IMR-90 (cell line): Measurements from ENCODE around the gene CERT1. TPM values are rescaled to one million over a fixed set of nuclear protein-coding genes. Genes with fewer than 3 reads are reported as not detected.

ENCODE experiments used
- ATAC-seq: fragments of 200-7000 bp; cut with Tn5 transposase; 2 replicates; pipeline ENCODE4 v1.9.1; 2020; ENCODE audit warnings: low read depth, mild to moderate bottlenecking, moderate library complexity
- BruUV-seq: library from RNA; stranded (reverse); fragments of 400-500 nt; replicated peaks from 2 replicates; lab custom pipeline; 2021; lab: Mats Ljungman, UMichigan
- CTCF ChIA-PET: fragments of 300-600 bp; formaldehyde crosslinking; extraction: SDS; loops from one replicate; lab custom pipeline; 2021; ENCODE audit warnings: antibody characterized with exemption; lab: Yijun Ruan, JAX
- POLR2A ChIA-PET: fragments of 300-600 bp; sonication (Branson Sonifier 250); formaldehyde crosslinking; loops from one replicate; lab custom pipeline; 2022; ENCODE audit warnings: antibody characterized with exemption; ENCODE audit not compliant: unreplicated experiment; lab: Charles Lee
- DNase-seq: peaks from one replicate; pipeline ENCODE4 v3.0.0; 2013
- H2AFZ ChIP-seq: replicated peaks from 2 replicates; pipeline ENCODE3; 2013; ENCODE audit warnings: low read length, mild to moderate bottlenecking; ENCODE audit not compliant: poor library complexity
- H2AK5ac ChIP-seq: 2 replicates; pipeline ENCODE4 v1.6.1; 2013; ENCODE audit warnings: low read depth, low read length, inconsistent platforms
- H2AK9ac ChIP-seq: replicated peaks from 2 replicates; pipeline ENCODE3; 2013; ENCODE audit warnings: mild to moderate bottlenecking, low read depth, low read length, moderate library complexity; ENCODE audit not compliant: poor library complexity
- H2BK120ac ChIP-seq: 2 replicates; pipeline ENCODE4 v1.6.1; 2013; ENCODE audit warnings: low read depth, low read length, inconsistent platforms
- H2BK15ac ChIP-seq: 3 replicates; pipeline ENCODE4 v1.6.1; 2013; ENCODE audit warnings: low read depth, low read length, inconsistent platforms
- H2BK20ac ChIP-seq: 2 replicates; pipeline ENCODE4 v1.6.1; 2013; ENCODE audit warnings: low read depth, mild to moderate bottlenecking, inconsistent platforms, low read length, moderate library complexity
- H2BK5ac ChIP-seq: 2 replicates; pipeline ENCODE4 v1.6.1; 2013; ENCODE audit warnings: mild to moderate bottlenecking, low read depth, low read length, inconsistent platforms; ENCODE audit not compliant: poor library complexity, severe bottlenecking
- H3K14ac ChIP-seq: replicated peaks from 2 replicates; pipeline ENCODE4 v1.6.1; 2013; ENCODE audit warnings: low read depth, low read length, inconsistent platforms
- H3K18ac ChIP-seq: 2 replicates; pipeline ENCODE4 v1.6.1; 2013; ENCODE audit warnings: low read depth, low read length, control low read depth
- H3K23ac ChIP-seq: 2 replicates; pipeline ENCODE4 v1.6.1; 2013; ENCODE audit warnings: low read depth, low read length, inconsistent platforms
- H3K27ac ChIP-seq: 2 replicates; pipeline ENCODE4 v1.5.1; 2013; ENCODE audit warnings: mild to moderate bottlenecking, control low read depth, low read length; ENCODE audit not compliant: insufficient read depth
- H3K27me3 ChIP-seq: 2 replicates; pipeline ENCODE4 v1.6.1; 2013; ENCODE audit warnings: low read length; ENCODE audit not compliant: control insufficient read depth, insufficient read depth
- H3K36me3 ChIP-seq: 2 replicates; pipeline ENCODE4 v1.6.1; 2013; ENCODE audit warnings: low read length, mixed read lengths; ENCODE audit not compliant: control insufficient read depth, insufficient read depth
- H3K4ac ChIP-seq: 2 replicates; pipeline ENCODE4 v1.6.1; 2013; ENCODE audit warnings: low read depth, low read length, inconsistent platforms
- H3K4me1 ChIP-seq: 2 replicates; pipeline ENCODE4 v1.6.1; 2013; ENCODE audit warnings: low read length, mixed read lengths; ENCODE audit not compliant: control insufficient read depth, insufficient read depth
- H3K4me2 ChIP-seq: 2 replicates; pipeline ENCODE4 v1.6.1; 2013; ENCODE audit warnings: low read depth, mild to moderate bottlenecking, control low read depth, low read length, moderate library complexity
- H3K4me3 ChIP-seq: 2 replicates; pipeline ENCODE4 v1.5.1; 2013; ENCODE audit warnings: low read depth, mild to moderate bottlenecking, control low read depth, low read length, moderate library complexity; ENCODE audit not compliant: insufficient read depth
- H3K56ac ChIP-seq: 2 replicates; pipeline ENCODE4 v1.6.1; 2013; ENCODE audit warnings: low read length, inconsistent platforms; ENCODE audit not compliant: insufficient read depth; ENCODE audit errors: extremely low read depth
- H3K79me1 ChIP-seq, 2 experiments: 2 replicates each; pipeline ENCODE4 v1.6.1; 2013; ENCODE audit warnings: low read length in 2 of 2, inconsistent platforms in 1 of 2, low read depth in 1 of 2
- H3K9ac ChIP-seq: 2 replicates; pipeline ENCODE4 v1.6.1; 2013; ENCODE audit warnings: low read depth, low read length, control low read depth
- H3K9me1 ChIP-seq: 2 replicates; pipeline ENCODE4 v1.6.1; 2013; ENCODE audit warnings: low read length, inconsistent platforms; ENCODE audit not compliant: insufficient read depth
- H3K9me3 ChIP-seq: 2 replicates; pipeline ENCODE4 v1.6.1; 2013; ENCODE audit warnings: low read length; ENCODE audit not compliant: control insufficient read depth, insufficient read depth
- H4K20me1 ChIP-seq: 2 replicates; pipeline ENCODE4 v1.6.1; 2013; ENCODE audit warnings: low read length, inconsistent platforms; ENCODE audit not compliant: insufficient read depth
- H4K5ac ChIP-seq: 2 replicates; pipeline ENCODE4 v1.6.1; 2013; ENCODE audit warnings: mild to moderate bottlenecking, low read depth, low read length, control low read depth
- H4K8ac ChIP-seq, 2 experiments: 2 replicates each; pipeline ENCODE4 v1.6.1; 2013; ENCODE audit warnings: low read depth in 2 of 2, low read length in 2 of 2, control low read depth in 1 of 2, inconsistent platforms in 1 of 2
- H4K91ac ChIP-seq: 2 replicates; pipeline ENCODE4 v1.6.1; 2013; ENCODE audit warnings: low read depth, low read length, inconsistent platforms; ENCODE audit not compliant: insufficient read depth
- BHLHE40 ChIP-seq: fragments of 150-350 bp; IDR thresholded peaks from 2 replicates; pipeline ENCODE4 v1.6.1; 2016; ENCODE audit warnings: mild to moderate bottlenecking, low read depth, low read length
- CEBPB ChIP-seq: IDR thresholded peaks from 2 replicates; pipeline ENCODE4 v1.6.1; 2012; ENCODE audit warnings: low read depth, low read length, improper control_type of control experiment
- CHD1 ChIP-seq: IDR thresholded peaks from 2 replicates; pipeline ENCODE4 v1.6.1; 2012; ENCODE audit warnings: low read depth, low read length, improper control_type of control experiment
- FOS ChIP-seq: fragments of 150-350 bp; IDR thresholded peaks from 2 replicates; pipeline ENCODE4 v1.6.1; 2016; ENCODE audit warnings: low read depth, low read length
- MAFK ChIP-seq: IDR thresholded peaks from 2 replicates; pipeline ENCODE4 v1.6.1; 2012; ENCODE audit warnings: low read depth, low read length, improper control_type of control experiment
- MXI1 ChIP-seq: IDR thresholded peaks from 2 replicates; pipeline ENCODE4 v1.6.1; 2012; ENCODE audit warnings: low read depth, mild to moderate bottlenecking, low read length, moderate library complexity, borderline replicate concordance
- NFE2L2 ChIP-seq: fragments of 150-350 bp; IDR thresholded peaks from 2 replicates; pipeline ENCODE4 v1.6.1; 2016; ENCODE audit warnings: low read depth, mild to moderate bottlenecking, low read length
- POLR2A ChIP-seq: IDR thresholded peaks from 2 replicates; pipeline ENCODE4 v1.6.1; 2012; ENCODE audit warnings: mild to moderate bottlenecking, low read depth, low read length
- RAD21 ChIP-seq: IDR thresholded peaks from 2 replicates; pipeline ENCODE4 v1.6.1; 2012; ENCODE audit warnings: low read length, improper control_type of control experiment
- RCOR1 ChIP-seq: IDR thresholded peaks from 2 replicates; pipeline ENCODE4 v1.6.1; 2012; ENCODE audit warnings: mild to moderate bottlenecking, low read length, improper control_type of control experiment; ENCODE audit not compliant: insufficient replicate concordance
- RFX5 ChIP-seq: IDR thresholded peaks from 2 replicates; pipeline ENCODE4 v1.8.0; 2012; ENCODE audit warnings: low read depth, mild to moderate bottlenecking, low read length, moderate library complexity
- SMC3 ChIP-seq: fragments of 150-350 bp; IDR thresholded peaks from 2 replicates; pipeline ENCODE4 v1.6.1; 2016; ENCODE audit warnings: low read depth, mild to moderate bottlenecking, antibody characterized with exemption, low read length, moderate library complexity
- WGBS, 2 experiments: methylation state at CpG; one replicate each; pipeline versions ENCODE4 v1.1.5 to v1.1.7; 2013; ENCODE audit warnings: missing lambda C conversion rate in 2 of 2; ENCODE audit not compliant: insufficient read length in 1 of 2; ENCODE audit errors: extremely low coverage in 2 of 2; 5-methylcytosine and 5-hydroxymethylcytosine counted together
- dilution Hi-C: fragments of 300-500 bp; cut with HindIII; formaldehyde crosslinking; loops from one replicate; pipeline ENCODE4 v1.14.3; 2018; ENCODE audit warnings: low sequenced_read_pairs; ENCODE audit not compliant: unreplicated experiment
- in situ Hi-C: fragments of 300-500 bp; cut with MboI; formaldehyde crosslinking; loops from 3 replicates; pipeline ENCODE4 v1.14.3; 2019; ENCODE audit warnings: low sequenced_read_pairs, inconsistent platforms, mixed read lengths
- intact Hi-C: fragments of 100-400 bp; cut with micrococcal nuclease; formaldehyde crosslinking; loops from 2 replicates; pipeline ENCODE4 v1.10.0; 2022
- polyA plus RNA-seq, 3 experiments: library from polyadenylated mRNA; depleted of rRNA; stranded (reverse); fragments of >200 nt; gene quantifications; 2 replicates each; pipeline ENCODE4 v1.2.3, GENCODE V29; 2012; ENCODE audit warnings: low replicate concordance in 1 of 3
- total RNA-seq: library from RNA; depleted of rRNA; stranded (reverse); fragments of >200 nt; gene quantifications from 2 replicates; pipeline ENCODE4 v1.2.3, GENCODE V29; 2012
- TF ChIP-seq, protein P1 (sequence below): fragments of 150-350 bp; IDR thresholded peaks from 2 replicates; pipeline ENCODE4 v1.6.1; 2016; ENCODE audit warnings: low read depth, mild to moderate bottlenecking, low read length, moderate library complexity, borderline replicate concordance
- TF ChIP-seq, protein P2 (sequence below): conservative IDR thresholded peaks from 2 replicates; pipeline ENCODE4 v1.5.1; 2012; ENCODE audit warnings: mild to moderate bottlenecking, low read depth, low read length, improper control_type of control experiment
- TF ChIP-seq, protein P3 (sequence below): fragments of 150-350 bp; IDR thresholded peaks from 2 replicates; pipeline ENCODE4 v1.6.1; 2017; ENCODE audit warnings: mild to moderate bottlenecking, antibody characterized with exemption, low read length, low read depth

The CERT1 gene
- total and polyA plus RNA-seq, 2 of the 4 experiments (the other 2 are of a cell fraction) = 7.2 TPM

DNA sequence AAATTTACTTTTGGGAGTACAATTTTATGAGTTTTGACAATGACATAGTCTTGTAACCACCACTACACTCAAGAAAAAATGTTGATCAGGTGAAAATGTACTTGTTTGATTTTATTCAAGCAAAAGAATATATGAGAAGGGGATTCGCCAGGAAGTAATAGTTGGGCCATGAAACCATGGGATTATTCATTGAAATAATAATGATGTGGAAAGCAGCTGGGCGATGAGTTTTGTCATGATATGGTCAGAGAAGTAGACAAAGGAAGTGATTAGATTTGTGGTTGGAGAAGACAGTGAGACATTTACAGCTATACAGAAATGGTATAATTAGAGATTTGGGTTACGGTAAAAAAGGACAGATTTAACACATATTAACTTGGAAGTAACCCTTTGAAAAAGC is 163.2 kb downstream of the CERT1 start:
- WGBS, 2 experiments = no CpG with 5 or more reads among the region's 3 CpGs
- Histone ChIP-seq H4K8ac (no peak overlapping the region), H4K91ac (no peak overlapping the region), H4K5ac (no peak overlapping the region), H2BK120ac (no peak overlapping the region), H3K9ac (no peak overlapping the region), H3K56ac (no peak overlapping the region), H3K4me1 (no peaks in the 10 kb centered on the region), H2AFZ (no peak overlapping the region), H2BK15ac (no peak overlapping the region), H3K9me1 (no peaks in the 10 kb centered on the region), H3K18ac (no peak overlapping the region), H3K9me3 (no peaks in the 10 kb centered on the region), H3K27me3 (no peaks in the 10 kb centered on the region), H3K79me1 (peaks cover 3 to 9% of the 10 kb centered on the region in 2 experiments; a peak in 2 of 4 replicates), H2AK9ac (no peak overlapping the region), H4K20me1 (no peaks in the 10 kb centered on the region), H2AK5ac (no peak overlapping the region), H3K36me3 (peaks cover 17% of the 10 kb centered on the region), H3K4me3 (no peak overlapping the region), H3K27ac (no peak overlapping the region), H3K23ac (no peak overlapping the region), H2BK5ac (peak overlapping the region; percentile 19), H3K4ac (no peak overlapping the region), H3K14ac (no peak overlapping the region), H3K4me2 (no peak overlapping the region), H2BK20ac (0 out of 2 replicates have a peak overlapping the region, but pooled peaks have one; percentile 35)
- TF ChIP-seq, protein P1, sequence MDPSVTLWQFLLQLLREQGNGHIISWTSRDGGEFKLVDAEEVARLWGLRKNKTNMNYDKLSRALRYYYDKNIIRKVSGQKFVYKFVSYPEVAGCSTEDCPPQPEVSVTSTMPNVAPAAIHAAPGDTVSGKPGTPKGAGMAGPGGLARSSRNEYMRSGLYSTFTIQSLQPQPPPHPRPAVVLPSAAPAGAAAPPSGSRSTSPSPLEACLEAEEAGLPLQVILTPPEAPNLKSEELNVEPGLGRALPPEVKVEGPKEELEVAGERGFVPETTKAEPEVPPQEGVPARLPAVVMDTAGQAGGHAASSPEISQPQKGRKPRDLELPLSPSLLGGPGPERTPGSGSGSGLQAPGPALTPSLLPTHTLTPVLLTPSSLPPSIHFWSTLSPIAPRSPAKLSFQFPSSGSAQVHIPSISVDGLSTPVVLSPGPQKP = no peak
- TF ChIP-seq RAD21 (no peak), BHLHE40 (no peak), MXI1 (no peak), RCOR1 (no peak), NFE2L2 (no peak), FOS (no peak), CHD1 (no peak), RFX5 (no peak), POLR2A (no peak), MAFK (no peak), SMC3 (no peak), CEBPB (no peak)
- TF ChIP-seq, protein P2, sequence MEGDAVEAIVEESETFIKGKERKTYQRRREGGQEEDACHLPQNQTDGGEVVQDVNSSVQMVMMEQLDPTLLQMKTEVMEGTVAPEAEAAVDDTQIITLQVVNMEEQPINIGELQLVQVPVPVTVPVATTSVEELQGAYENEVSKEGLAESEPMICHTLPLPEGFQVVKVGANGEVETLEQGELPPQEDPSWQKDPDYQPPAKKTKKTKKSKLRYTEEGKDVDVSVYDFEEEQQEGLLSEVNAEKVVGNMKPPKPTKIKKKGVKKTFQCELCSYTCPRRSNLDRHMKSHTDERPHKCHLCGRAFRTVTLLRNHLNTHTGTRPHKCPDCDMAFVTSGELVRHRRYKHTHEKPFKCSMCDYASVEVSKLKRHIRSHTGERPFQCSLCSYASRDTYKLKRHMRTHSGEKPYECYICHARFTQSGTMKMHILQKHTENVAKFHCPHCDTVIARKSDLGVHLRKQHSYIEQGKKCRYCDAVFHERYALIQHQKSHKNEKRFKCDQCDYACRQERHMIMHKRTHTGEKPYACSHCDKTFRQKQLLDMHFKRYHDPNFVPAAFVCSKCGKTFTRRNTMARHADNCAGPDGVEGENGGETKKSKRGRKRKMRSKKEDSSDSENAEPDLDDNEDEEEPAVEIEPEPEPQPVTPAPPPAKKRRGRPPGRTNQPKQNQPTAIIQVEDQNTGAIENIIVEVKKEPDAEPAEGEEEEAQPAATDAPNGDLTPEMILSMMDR = no peak
- TF ChIP-seq, protein P3, sequence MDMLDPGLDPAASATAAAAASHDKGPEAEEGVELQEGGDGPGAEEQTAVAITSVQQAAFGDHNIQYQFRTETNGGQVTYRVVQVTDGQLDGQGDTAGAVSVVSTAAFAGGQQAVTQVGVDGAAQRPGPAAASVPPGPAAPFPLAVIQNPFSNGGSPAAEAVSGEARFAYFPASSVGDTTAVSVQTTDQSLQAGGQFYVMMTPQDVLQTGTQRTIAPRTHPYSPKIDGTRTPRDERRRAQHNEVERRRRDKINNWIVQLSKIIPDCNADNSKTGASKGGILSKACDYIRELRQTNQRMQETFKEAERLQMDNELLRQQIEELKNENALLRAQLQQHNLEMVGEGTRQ = no peak
- CTCF ChIA-PET = no interaction called here
- in situ Hi-C loops = no loop called here
- POLR2A ChIA-PET = no interaction called here
- DNase-seq (peak; percentile 55), ATAC-seq (no peak)
- no TSS peak for BruUV-seq
- intact Hi-C loops = loop anchor here (2.0 to 10.0 kb wide), 2 partner anchors 35 to 237 kb away; no protein-coding TSS in a partner anchor
- dilution Hi-C loops = no loop called here
